Measurements from ENCODE around the gene CEP131.
"Not testable (repeated sequence)": the region's sequence is repeated elsewhere in the genome, so short reads cannot be mapped to it uniquely, and the experiment has no call there.

CEP131 gene

DNA sequence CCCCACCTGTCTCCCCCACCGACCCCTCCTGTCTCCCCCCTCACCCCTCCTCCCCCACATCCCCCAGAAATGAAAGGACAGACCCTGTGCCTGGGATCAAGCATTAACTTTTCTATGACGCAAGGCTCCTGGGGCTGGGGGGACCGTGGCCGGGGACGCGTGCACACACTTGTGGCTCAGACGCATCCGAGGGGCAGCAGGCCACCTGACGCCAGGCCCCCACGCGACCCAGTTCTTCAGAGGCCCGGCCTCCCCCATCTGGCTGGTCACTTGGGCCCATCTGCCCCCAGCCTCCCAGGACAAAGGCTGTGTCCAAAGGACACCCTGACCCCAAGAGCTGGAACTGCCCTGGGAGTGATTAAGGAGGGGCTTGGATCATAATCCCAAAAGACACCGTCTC lies 71.5 kb downstream of the CEP131 start:
- DNase-seq (ENCODE audit: low read depth) = no peak

- DNase-seq (ENCODE audit: low read depth) = no peak
Measured at GRCh38 chr17:81150377-81151077, 72.2 kb downstream of the CEP131 start.

DNA sequence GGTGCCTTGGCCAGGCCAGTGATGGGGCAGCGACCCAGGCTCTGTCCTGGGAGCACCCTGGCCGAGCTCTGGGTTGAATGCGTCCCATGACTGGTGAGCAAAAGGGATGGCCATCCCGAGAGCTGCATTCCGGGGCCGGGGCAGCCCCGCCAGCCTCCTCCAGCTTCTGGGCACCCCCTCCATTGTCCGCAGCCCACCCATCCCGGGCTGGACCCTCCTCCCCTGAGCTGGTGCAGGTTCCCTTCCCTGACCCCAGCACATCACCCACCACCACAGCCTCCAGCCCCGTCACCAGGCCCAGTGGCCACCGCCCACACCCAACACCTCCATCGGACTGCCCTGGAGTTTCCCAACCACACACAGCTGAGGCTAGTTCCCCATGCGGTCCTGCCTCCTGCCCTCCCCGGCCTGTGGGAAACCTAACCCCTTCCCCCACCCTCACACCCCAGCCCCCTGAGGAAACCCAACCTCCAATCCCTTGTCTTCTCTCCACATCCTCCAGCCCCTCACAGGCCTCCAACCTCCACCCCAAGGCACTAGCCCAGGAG lies 73.7 kb downstream of the CEP131 start:
- DNase-seq (ENCODE audit: low read depth) = no peak

GRCh38 chr17:81148571-81148970 lies 74.2 kb downstream of the CEP131 start:
- DNase-seq (ENCODE audit: low read depth) = no peak

DNA sequence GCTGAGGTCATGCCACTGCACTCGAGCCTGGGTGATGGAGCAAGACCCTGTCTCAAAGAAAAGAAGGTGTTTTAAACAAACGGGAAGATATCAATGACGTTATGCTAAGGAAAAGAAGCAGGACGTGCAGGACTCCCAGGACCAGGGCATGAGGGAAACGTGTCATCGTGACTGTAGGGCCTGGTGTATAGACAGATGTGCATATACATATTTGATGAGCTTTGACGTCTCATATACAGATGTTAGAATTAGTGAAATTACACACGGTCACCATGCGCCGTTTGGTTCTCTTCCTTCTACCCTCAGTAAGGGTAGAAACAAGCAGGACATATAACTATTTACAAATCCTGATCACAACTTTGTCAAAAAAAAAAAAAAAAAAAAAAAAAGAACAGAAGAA lies 75.1 kb downstream of the CEP131 start:
- DNase-seq (ENCODE audit: low read depth) = no peak

DNA sequence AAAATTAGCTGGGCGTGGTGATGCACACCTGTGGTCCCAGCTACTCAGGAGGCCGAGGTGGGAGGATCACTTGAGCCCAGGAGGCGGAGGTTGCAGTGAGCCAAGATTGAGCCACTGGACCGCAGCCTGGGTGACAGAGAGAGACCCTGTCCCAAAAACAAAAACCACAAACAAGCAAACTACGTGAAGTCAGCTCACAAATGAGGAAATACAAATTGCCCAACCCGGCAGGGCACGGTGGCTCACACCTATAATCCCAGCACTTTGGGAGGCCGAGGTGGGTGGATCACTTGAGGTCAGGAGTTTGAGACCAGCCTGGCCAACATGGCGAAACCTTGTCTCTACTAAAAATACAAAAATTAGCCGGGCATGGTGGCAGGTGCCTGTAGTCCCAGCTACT lies 76.6 kb downstream of the CEP131 start:
- DNase-seq (ENCODE audit: low read depth) = not testable (repeated sequence)

GRCh38 chr17:81144423-81144781 lies 78.4 kb downstream of the CEP131 start:
- no peak for DNase-seq (ENCODE audit: low read depth)

DNA sequence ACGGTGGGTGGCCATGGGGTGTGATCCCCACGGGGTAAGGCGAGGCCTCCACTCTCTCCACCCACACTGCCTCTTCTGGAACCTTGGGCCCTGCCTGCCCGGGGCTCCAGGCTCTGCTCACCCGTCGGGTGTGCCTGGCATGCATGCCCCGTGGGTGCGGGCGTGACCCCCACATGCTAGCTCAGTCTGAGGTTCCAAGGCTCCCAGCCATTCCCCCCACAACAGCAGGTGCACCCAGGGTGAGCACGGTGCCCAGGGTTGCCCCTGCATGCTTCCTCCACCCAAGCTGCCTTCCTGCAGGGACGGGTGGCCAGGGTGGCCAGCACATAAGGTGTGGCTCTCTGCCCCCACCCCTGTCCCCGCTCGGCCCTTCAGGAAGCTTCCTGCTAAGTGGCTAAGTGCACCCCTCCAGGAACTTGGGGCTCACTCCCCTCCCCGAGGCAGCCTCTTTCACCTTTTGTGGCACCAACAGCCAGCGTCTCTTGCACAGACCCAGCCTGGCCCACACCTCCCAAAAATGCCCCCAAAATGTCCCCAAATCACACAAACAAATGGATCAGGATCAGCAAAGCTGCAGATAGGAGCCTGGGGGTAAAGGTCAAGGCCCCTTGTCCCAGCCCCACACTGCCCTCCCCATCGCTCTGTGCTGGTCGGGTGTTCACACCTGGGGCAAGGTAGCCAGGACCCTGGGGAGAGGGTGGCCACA lies 78.9 kb downstream of the CEP131 start:
- no peak for DNase-seq (ENCODE audit: low read depth)

- no peak for DNase-seq (ENCODE audit: low read depth)
Measured at GRCh38 chr17:81143200-81143527, 79.6 kb downstream of the CEP131 start.

GRCh38 chr17:81142301-81143199 lies 80.2 kb downstream of the CEP131 start:
- peak; percentile 65 for DNase-seq (ENCODE audit: low read depth)

DNA sequence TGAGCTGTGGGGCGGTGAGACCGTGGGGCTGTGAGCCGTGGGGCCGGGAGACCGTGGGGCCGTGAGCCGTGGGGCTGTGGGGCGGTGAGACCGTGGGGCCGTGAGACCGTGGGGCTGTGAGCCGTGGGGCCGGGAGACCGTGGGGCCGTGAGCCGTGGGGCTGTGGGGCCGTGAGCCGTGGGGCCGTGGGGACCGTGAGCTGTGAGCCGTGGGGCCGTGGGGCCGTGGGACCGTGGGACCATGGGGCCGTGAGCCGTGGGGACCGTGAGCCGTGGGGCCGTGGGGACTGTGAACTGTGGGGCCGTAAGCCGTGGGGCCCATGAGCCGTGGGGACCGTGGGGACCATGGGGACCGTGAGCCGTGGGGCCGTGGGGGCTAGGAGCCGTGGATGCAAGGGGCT lies 82.1 kb downstream of the CEP131 start:
- DNase-seq (ENCODE audit: low read depth) = no peak

- no peak for DNase-seq (ENCODE audit: low read depth)
Measured at GRCh38 chr17:81140018-81140417, 82.7 kb downstream of the CEP131 start.
